H9 (cell line): ENCODE data around the gene TAS2R10. TPM values are rescaled to one million over a fixed set of nuclear protein-coding genes. Genes with fewer than 3 reads are reported as not detected.

Experiments used
- DNase-seq: peaks from one replicate; pipeline ENCODE4 v3.0.0-alpha.2; 2017
- H2AFZ ChIP-seq: one replicate; pipeline ENCODE4 v1.6.1; 2013; ENCODE audit warnings: mild to moderate bottlenecking, low read length, control low read depth, moderate library complexity
- H2AK5ac ChIP-seq: 2 replicates; pipeline ENCODE4 v1.6.1; 2013; ENCODE audit warnings: low read length, control low read depth, mixed read lengths; ENCODE audit not compliant: insufficient read length
- H2BK120ac ChIP-seq: one replicate; pipeline ENCODE4 v1.6.1; 2013; ENCODE audit warnings: low read depth, mild to moderate bottlenecking, low read length, control low read depth, inconsistent platforms; ENCODE audit not compliant: poor library complexity, severe bottlenecking
- H2BK12ac ChIP-seq: 2 replicates; pipeline ENCODE4 v1.6.1; 2013; ENCODE audit warnings: low read length, control low read depth, mixed read lengths, low read depth; ENCODE audit not compliant: insufficient read length
- H2BK15ac ChIP-seq: 2 replicates; pipeline ENCODE4 v1.6.1; 2013; ENCODE audit warnings: low read depth, low read length, control low read depth
- H2BK20ac ChIP-seq: one replicate; pipeline ENCODE4 v1.6.1; 2013; ENCODE audit warnings: low read depth, mild to moderate bottlenecking, low read length, control low read depth, inconsistent platforms; ENCODE audit not compliant: poor library complexity, severe bottlenecking
- H2BK5ac ChIP-seq: 2 replicates; pipeline ENCODE4 v1.6.1; 2013; ENCODE audit warnings: low read length, control low read depth, mixed read lengths; ENCODE audit not compliant: insufficient read length
- H3K14ac ChIP-seq: 2 replicates; pipeline ENCODE4 v1.6.1; 2013; ENCODE audit warnings: low read length, control low read depth; ENCODE audit not compliant: insufficient read depth
- H3K18ac ChIP-seq: 2 replicates; pipeline ENCODE4 v1.6.1; 2013; ENCODE audit warnings: low read depth, mild to moderate bottlenecking, mixed read lengths, low read length, control low read depth; ENCODE audit not compliant: insufficient read length
- H3K23ac ChIP-seq: 2 replicates; pipeline ENCODE4 v1.6.1; 2013; ENCODE audit warnings: low read length, control low read depth, mixed read lengths, low read depth; ENCODE audit not compliant: insufficient read length
- H3K23me2 ChIP-seq: 2 replicates; pipeline ENCODE4 v1.6.1; 2013; ENCODE audit warnings: low read depth, mild to moderate bottlenecking, mixed read lengths, low read length, control low read depth; ENCODE audit not compliant: insufficient read length, poor library complexity, severe bottlenecking
- H3K27ac ChIP-seq: 2 replicates; pipeline ENCODE4 v1.5.1; 2013; ENCODE audit warnings: low read length, control low read depth, mixed read lengths, low read depth; ENCODE audit not compliant: insufficient read length
- H3K27me3 ChIP-seq: 2 replicates; pipeline ENCODE4 v1.6.1; 2013; ENCODE audit warnings: low read length, control low read depth, inconsistent platforms; ENCODE audit not compliant: insufficient read depth
- H3K4ac ChIP-seq: 2 replicates; pipeline ENCODE4 v1.6.1; 2013; ENCODE audit warnings: low read depth, mild to moderate bottlenecking, control low read depth, inconsistent platforms, low read length, moderate library complexity
- H3K4me1 ChIP-seq: 2 replicates; pipeline ENCODE4 v1.6.1; 2013; ENCODE audit warnings: low read length, control low read depth, inconsistent platforms; ENCODE audit not compliant: insufficient read depth
- H3K4me2 ChIP-seq: 2 replicates; pipeline ENCODE4 v1.6.1; 2013; ENCODE audit warnings: low read length, control low read depth, mixed read lengths; ENCODE audit not compliant: insufficient read length, insufficient read depth
- H3K56ac ChIP-seq: 2 replicates; pipeline ENCODE4 v1.6.1; 2013; ENCODE audit warnings: low read depth, mild to moderate bottlenecking, mixed read lengths, low read length, control low read depth; ENCODE audit not compliant: insufficient read length
- H3K79me1 ChIP-seq: 2 replicates; pipeline ENCODE4 v1.6.1; 2013; ENCODE audit warnings: low read depth, mild to moderate bottlenecking, moderate library complexity, low read length, control low read depth, inconsistent platforms; ENCODE audit not compliant: insufficient read depth, poor library complexity, severe bottlenecking
- H3K79me2 ChIP-seq: 2 replicates; pipeline ENCODE4 v1.6.1; 2013; ENCODE audit warnings: low read length, control low read depth, inconsistent platforms; ENCODE audit not compliant: insufficient read depth
- H3K9ac ChIP-seq: 2 replicates; pipeline ENCODE4 v1.6.1; 2013; ENCODE audit warnings: low read length, control low read depth, mixed read lengths; ENCODE audit not compliant: insufficient read length; ENCODE audit errors: extremely low read depth
- H3K9me3 ChIP-seq: one replicate; pipeline ENCODE4 v1.6.1; 2013; ENCODE audit warnings: low read depth, low read length, inconsistent platforms; ENCODE audit not compliant: control insufficient read depth
- H3T11ph ChIP-seq: one replicate; pipeline ENCODE4 v1.6.1; 2013; ENCODE audit warnings: mild to moderate bottlenecking, low read length, control low read depth, inconsistent platforms
- H4K20me1 ChIP-seq: one replicate; pipeline ENCODE4 v1.6.1; 2013; ENCODE audit not compliant: control insufficient read depth, insufficient read length, insufficient read depth
- H4K5ac ChIP-seq: 2 replicates; pipeline ENCODE4 v1.6.1; 2013; ENCODE audit warnings: low read depth, mild to moderate bottlenecking, mixed read lengths, low read length, control low read depth; ENCODE audit not compliant: insufficient read length
- H4K8ac ChIP-seq: replicated peaks from 2 replicates; pipeline ENCODE4 v1.6.1; 2013; ENCODE audit warnings: low read length, control low read depth, mixed read lengths, low read depth; ENCODE audit not compliant: insufficient read length
- H4K91ac ChIP-seq: 2 replicates; pipeline ENCODE4 v1.6.1; 2013; ENCODE audit warnings: low read depth, mild to moderate bottlenecking, moderate library complexity, mixed read lengths, low read length, control low read depth; ENCODE audit not compliant: insufficient read length
- H3K27ac Mint-ChIP-seq, 3 experiments: 2 replicates in 2 of 3; 3 replicates in 1 of 3; pipeline ENCODE4 v1.8.0; 2020 to 2021; ENCODE audit warnings: mixed read lengths in 3 of 3, mild to moderate bottlenecking in 1 of 3, moderate library complexity in 1 of 3
- H3K27me3 Mint-ChIP-seq: 2 replicates; pipeline ENCODE4 v1.8.0; 2021; ENCODE audit warnings: low read depth, mild to moderate bottlenecking, moderate library complexity, mixed read lengths
- H3K36me3 Mint-ChIP-seq, 3 experiments: 2 replicates in 2 of 3; 3 replicates in 1 of 3; pipeline ENCODE4 v1.8.0; 2020 to 2021; ENCODE audit warnings: low read depth in 3 of 3, mixed read lengths in 3 of 3; ENCODE audit not compliant: insufficient read depth in 1 of 3
- H3K4me1 Mint-ChIP-seq, 2 experiments: 2 replicates each; pipeline ENCODE4 v1.8.0; 2020; ENCODE audit warnings: mixed read lengths in 2 of 2
- H3K4me3 Mint-ChIP-seq, 2 experiments: 2 replicates in 1 of 2; 3 replicates in 1 of 2; pipeline ENCODE4 v1.8.0; 2020 to 2021; ENCODE audit warnings: mild to moderate bottlenecking in 2 of 2, mixed read lengths in 2 of 2, moderate library complexity in 1 of 2
- H3K9me3 Mint-ChIP-seq, 2 experiments: 2 replicates in 1 of 2; 3 replicates in 1 of 2; pipeline ENCODE4 v1.8.0; 2020; ENCODE audit warnings: mild to moderate bottlenecking in 2 of 2, mixed read lengths in 2 of 2, moderate library complexity in 1 of 2
- WGBS: extraction: QIAGEN DNeasy Blood & Tissue Kit; methylation state at CpG from one replicate; pipeline ENCODE4 v1.1.7; 2013; ENCODE audit warnings: missing lambda C conversion rate, low lambda C conversion rate, mixed read lengths; ENCODE audit not compliant: insufficient read length; ENCODE audit errors: extremely low coverage; 5-methylcytosine and 5-hydroxymethylcytosine counted together
- total RNA-seq: library from RNA; stranded (reverse); gene quantifications from 2 replicates; pipeline ENCODE4 v1.2.1, GENCODE V29; 2021
- TF ChIP-seq, protein P1 (sequence below): fragments of 200-600 bp; sonication (generic); conservative IDR thresholded peaks from 3 replicates; pipeline ENCODE4 v1.8.0; 2021; ENCODE audit warnings: antibody characterized with exemption, mild to moderate bottlenecking

TAS2R10 gene
- total RNA-seq, 1 experiment from 2014 or later = 0.22 TPM

- Mint-ChIP-seq H3K27ac (no peak overlapping the region), H3K36me3 (no peaks in the 10 kb centered on the region), H3K27me3 (no peaks in the 10 kb centered on the region), H3K4me1 (peaks cover 4% of the 10 kb centered on the region in 2 experiments; a peak in 3 of 4 replicates), H3K9me3 (no peaks in the 10 kb centered on the region), H3K4me3 (no peak overlapping the region)
- H2AK5ac ChIP-seq = no peak overlapping the region
- H3K27me3 ChIP-seq = no peaks in the 10 kb centered on the region
- H3K27ac ChIP-seq = no peak overlapping the region
- TF ChIP-seq, protein P1, sequence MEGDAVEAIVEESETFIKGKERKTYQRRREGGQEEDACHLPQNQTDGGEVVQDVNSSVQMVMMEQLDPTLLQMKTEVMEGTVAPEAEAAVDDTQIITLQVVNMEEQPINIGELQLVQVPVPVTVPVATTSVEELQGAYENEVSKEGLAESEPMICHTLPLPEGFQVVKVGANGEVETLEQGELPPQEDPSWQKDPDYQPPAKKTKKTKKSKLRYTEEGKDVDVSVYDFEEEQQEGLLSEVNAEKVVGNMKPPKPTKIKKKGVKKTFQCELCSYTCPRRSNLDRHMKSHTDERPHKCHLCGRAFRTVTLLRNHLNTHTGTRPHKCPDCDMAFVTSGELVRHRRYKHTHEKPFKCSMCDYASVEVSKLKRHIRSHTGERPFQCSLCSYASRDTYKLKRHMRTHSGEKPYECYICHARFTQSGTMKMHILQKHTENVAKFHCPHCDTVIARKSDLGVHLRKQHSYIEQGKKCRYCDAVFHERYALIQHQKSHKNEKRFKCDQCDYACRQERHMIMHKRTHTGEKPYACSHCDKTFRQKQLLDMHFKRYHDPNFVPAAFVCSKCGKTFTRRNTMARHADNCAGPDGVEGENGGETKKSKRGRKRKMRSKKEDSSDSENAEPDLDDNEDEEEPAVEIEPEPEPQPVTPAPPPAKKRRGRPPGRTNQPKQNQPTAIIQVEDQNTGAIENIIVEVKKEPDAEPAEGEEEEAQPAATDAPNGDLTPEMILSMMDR = no peak
- no peak overlapping the region for H2BK20ac ChIP-seq
- H3K9ac ChIP-seq = no peak overlapping the region
- H2BK15ac ChIP-seq = no peak overlapping the region
- no peaks in the 10 kb centered on the region for H3K79me2 ChIP-seq
- H3K9me3 ChIP-seq = no peaks in the 10 kb centered on the region
- H3K79me1 ChIP-seq = no peaks in the 10 kb centered on the region
- H3K56ac ChIP-seq = no peak overlapping the region
- no peak overlapping the region for H3K4ac ChIP-seq
- H4K20me1 ChIP-seq = no peaks in the 10 kb centered on the region
- H2AFZ ChIP-seq = no peak overlapping the region
- H3K4me1 ChIP-seq = no peaks in the 10 kb centered on the region
- no peak overlapping the region for H2BK5ac ChIP-seq
- H3K23me2 ChIP-seq = no peaks in the 10 kb centered on the region
- no peak overlapping the region for H3K18ac ChIP-seq
- no peak overlapping the region for H4K8ac ChIP-seq
- no peak overlapping the region for H2BK12ac ChIP-seq
- no peak overlapping the region for H3K4me2 ChIP-seq
- no peak overlapping the region for H3T11ph ChIP-seq
- no peak overlapping the region for H3K14ac ChIP-seq
- no peak overlapping the region for H3K23ac ChIP-seq
- H2BK120ac ChIP-seq = no peak overlapping the region
- no peak for DNase-seq
- no CpG with 5 or more reads among the region's 5 CpGs for WGBS
- no peak overlapping the region for H4K5ac ChIP-seq
- H4K91ac ChIP-seq = no peak overlapping the region
Measured at GRCh38 chr12:10783252-10783651, 42.9 kb downstream of the TAS2R10 start.
